Activated CD4-positive, CD25-positive, alpha-beta regulatory T cell (primary cell): ENCODE results near the gene PLCL1.

Experiments used
- DNase-seq, 4 experiments: peaks; one replicate each; lab custom pipeline; 2025; lab: John Stamatoyannopoulos, UW

The PLCL1 gene

DNA sequence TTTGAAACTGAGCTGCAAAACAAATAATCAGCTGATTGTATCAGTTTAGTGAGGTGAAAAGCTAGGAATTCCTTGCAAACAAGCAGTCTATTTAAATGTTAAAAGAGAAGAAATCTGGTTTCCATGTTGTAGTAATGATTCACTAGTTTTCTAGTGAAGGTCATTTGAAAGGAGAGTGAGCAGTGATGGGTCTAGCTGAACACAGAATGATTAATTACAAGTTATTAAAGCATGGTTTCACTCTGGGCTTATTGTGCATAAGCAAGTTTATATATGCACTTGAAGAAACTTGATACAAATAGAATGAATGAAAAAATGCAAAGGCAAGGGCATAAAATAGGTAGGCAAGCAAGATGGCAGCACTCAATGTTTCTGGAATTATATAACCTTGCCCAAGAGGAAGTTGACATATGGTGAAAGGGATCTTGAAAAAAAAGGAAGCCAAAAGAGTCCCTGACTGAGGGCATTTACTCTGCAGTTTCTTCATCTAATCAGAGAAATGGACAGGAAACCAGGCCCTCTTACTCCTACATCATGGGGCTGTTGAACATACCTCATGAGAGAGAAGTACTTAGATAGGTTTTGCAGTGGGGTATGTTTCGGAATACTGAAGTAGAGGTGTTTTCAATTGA is 53.2 kb downstream of the PLCL1 start:
- DNase-seq: no peak

DNA sequence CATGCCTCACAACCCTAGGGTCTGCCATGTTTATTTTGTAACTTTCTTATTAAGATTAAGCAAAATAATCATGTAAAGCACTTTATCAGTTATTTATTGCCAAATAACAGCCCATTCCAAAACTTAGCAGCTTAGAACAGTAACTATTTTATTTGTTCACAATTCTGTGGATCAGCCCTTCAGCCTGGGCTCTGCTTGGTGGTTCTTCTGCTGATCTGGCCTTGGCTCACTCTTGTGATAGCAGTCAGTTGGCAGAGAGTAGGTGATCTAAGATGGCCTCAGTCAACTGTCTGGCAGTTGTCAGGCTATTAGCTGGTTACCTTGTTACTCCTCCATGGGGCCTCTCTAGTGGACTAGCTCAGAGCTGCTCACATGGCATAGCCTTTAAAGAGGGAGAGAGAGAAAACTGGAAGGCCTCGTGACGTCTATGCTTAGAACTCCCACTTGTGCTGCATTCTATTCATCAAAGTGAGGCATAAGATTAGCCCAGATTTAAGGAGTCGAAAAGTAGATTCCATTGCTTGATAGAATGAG is 54.3 kb downstream of the PLCL1 start:
- no peak for DNase-seq

- DNase-seq: no peak
Observed at GRCh38 chr2:197862246-197862955, 58.0 kb downstream of the PLCL1 start.

- DNase-seq: no peak
Observed at GRCh38 chr2:197863744-197864143, 59.4 kb downstream of the PLCL1 start.

- DNase-seq: no peak
Observed at GRCh38 chr2:197866455-197866854, 62.1 kb downstream of the PLCL1 start.

DNA sequence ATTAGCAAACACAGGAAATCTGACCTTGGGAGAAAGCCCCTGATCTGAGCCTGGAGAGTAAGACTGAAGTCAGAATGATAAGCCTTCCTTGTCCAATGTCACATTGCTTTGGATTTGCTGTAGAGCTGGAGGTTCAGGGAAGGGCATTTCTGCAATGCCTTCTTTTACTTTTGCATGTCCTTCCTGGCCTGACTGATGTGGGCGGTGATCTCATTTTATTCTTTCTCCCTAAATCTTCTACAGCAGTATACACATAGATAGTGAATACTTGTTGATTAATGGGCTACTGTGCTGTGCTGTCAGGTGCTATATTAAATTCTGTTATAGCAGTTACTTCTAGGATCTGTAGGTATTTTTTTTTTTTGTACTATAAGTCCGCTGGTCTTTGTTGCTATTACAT is 62.6 kb downstream of the PLCL1 start:
- DNase-seq: no peak

- no peak for DNase-seq
Observed at GRCh38 chr2:197867624-197868023, 63.2 kb downstream of the PLCL1 start.

- no peak for DNase-seq
Observed at GRCh38 chr2:197868206-197868605, 63.8 kb downstream of the PLCL1 start.

- DNase-seq: no peak
Observed at GRCh38 chr2:197869041-197869440, 64.6 kb downstream of the PLCL1 start.

- DNase-seq: no peak
Observed at GRCh38 chr2:197869501-197870111, 65.2 kb downstream of the PLCL1 start.

DNA sequence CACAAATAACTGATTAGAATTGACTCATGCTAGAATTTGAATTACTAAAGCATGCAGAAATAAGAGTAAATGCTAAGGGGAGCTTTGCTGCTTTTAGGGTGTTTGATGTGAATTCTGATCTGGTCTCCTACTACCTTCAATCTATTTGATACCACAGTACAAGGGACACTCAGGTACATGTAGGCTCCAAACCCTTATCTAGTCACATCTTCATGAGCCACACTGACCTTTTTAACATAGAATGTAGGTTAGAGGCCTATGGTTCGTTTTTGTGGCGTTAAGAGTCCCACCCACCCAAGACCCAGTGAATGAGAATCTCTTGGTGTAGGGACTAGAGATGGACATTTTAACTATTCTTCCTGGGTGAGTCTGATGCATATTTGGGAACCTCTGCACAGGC is 65.7 kb downstream of the PLCL1 start:
- no peak for DNase-seq

- no peak for DNase-seq
Observed at GRCh38 chr2:197871780-197872456, 67.5 kb downstream of the PLCL1 start.

DNA sequence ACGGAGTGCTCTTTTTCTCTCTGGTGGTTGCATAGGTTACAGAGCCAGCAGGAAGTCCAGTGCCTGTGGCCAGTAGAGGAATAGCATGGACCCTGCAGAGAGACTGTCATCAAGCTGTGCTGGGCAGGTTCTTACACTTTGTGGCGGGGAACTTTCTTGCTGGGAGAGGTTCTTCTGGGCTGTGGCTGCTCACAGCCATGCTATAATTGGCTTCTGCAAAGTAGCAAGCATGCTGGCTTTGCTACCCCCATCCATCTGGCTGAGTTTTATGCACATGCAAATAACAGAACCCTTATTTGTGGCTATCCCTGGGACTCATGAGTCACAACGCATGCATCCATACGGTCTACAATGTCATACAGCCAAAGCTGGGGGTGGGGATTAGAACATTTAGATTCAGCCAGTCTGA is 68.9 kb downstream of the PLCL1 start:
- DNase-seq: no peak

DNA sequence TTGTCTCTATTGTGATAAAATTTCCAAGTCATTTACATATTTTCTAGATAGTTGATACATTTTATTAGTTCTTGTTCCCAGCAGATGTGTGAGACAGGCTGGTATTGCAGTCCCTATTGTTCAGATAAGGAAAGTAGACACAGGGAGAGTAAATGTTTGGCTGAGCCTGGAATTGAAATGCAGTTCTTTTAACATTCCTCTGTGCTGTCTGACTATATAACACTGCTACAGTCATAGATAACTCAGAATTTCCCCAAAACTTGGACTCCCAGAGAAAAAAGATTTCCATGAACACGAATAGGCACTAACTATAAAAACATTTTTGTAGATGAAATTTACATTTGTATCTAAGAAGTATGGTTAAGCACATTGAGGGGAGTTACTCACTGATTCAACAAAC is 71.4 kb downstream of the PLCL1 start:
- DNase-seq: no peak

GRCh38 chr2:197876524-197876923 is 72.1 kb downstream of the PLCL1 start:
- DNase-seq: no peak

DNA sequence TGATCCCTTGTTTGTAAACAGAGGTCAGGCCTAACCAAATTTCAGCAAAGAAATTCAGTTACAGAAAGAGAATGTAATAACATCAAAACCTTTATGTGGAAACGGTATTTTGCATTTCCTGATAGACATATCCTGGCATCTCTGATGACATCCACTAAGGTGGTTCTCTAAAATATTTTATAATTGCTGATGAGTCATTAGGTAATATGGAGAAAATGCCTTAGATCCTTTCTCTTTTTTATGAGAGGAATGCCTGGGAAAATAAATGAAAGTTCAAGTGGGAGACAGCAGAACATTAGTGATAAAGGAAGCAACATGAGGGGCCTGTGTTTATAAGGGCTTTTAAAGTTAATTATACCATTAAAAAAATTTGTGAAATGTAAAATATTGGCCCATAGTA is 72.6 kb downstream of the PLCL1 start:
- no peak for DNase-seq

DNA sequence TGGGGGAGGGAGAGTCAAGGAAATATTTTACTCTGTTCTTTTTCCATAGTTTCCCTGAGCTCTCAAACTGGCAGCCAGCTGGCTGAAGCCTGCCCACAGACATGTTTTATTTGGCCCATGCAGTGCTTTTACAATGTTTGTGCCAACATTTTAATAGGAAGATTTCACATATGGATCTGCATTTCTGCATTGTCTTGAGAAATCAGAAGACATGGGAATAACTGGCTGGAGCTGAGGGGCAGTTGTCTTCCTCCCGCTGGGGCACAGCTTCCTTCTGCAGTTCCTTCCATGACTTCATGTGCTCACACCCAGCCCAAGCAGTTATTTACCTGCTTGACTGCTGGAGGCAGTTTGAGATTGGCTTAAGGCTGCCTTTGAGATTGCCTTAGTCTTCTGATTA is 74.4 kb downstream of the PLCL1 start:
- no peak for DNase-seq

DNA sequence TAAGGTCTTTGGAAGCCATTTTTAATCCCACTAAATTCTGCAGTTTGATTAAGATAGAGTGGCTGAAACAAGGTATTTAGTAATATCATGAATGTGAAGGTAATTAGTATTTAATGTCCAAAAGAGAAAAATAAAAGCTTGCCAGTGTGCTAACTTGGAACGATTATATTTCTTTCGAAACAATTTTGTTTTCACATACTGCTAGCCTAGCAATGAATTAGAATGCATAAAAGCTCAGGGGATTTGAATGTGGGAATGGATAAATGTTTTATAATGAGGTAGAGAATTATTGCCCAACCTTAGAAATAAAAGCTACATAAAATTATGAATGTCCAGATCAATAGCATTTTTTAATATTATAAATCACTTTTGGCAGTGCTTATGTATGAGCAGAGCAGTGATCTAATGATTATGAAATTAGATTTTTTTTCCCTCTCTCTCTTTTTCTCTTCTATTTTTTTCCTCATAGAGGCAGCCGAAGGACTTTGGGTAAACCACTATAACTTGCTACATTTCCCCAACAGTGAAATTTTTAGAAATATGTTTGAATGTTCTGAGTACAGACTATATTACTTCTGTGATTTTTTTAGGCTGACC is 75.5 kb downstream of the PLCL1 start:
- no peak for DNase-seq

- DNase-seq: no peak
Observed at GRCh38 chr2:197883354-197884032, 79.1 kb downstream of the PLCL1 start.

DNA sequence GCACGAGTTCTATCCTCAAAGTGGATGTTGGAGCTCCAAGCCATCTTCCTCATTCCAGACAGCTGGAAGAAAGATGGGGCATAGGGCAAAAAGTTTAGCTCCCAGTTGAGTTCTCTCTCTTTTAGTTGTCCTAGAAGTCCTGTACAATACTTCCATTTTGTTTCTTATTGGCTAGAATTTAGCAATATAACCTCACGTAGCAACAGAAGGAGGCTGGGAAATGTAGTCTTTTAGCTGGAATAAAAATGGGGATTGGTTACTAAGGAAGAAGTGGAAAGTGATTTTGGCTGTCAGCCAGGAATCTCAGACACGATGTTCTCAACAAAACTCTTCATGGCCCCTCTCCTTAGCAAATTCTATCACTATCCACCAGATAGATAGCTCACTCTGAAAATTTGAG is 79.9 kb downstream of the PLCL1 start:
- no peak for DNase-seq

- no peak for DNase-seq
Observed at GRCh38 chr2:197885126-197885525, 80.7 kb downstream of the PLCL1 start.

DNA sequence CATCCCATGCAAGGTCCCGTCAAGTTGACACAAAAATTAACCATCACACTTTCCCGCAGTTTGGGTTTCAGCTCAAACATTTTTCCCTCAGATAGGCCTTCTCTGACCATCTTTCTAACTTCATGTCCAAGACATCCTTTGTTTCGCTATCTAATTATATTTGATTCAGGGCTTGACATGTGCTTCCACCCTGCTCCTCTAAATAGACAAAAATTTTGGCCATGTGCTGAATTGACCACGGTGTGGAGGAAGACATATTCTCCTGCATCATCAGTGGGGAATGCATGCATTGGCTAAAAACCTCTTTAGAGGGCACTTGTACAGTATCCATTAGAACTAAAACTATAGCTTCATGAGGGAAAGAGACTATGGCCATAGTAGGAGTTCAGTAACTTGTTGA is 81.2 kb downstream of the PLCL1 start:
- no peak for DNase-seq
